Kidney (tissue), 14 donors: Measurements from ENCODE around the gene PIR. TPM values are rescaled to one million over a fixed set of nuclear protein-coding genes. Genes with fewer than 3 reads are reported as not detected.

ENCODE experiments used
- DNase-seq, 5 donors: peaks; one replicate each; pipeline ENCODE4 v3.0.0-alpha.2; 2013 to 2020
- FAIRE-seq: peaks from 2 replicates; lab custom pipeline; 2012; peaks lifted over from hg19 to GRCh38; lab: Jason Lieb, UNC
- H3K27ac ChIP-seq, 2 donors: one replicate each; pipeline ENCODE4 v1.7.0; 2013; ENCODE audit warnings: low read depth in 2 of 2, low read length in 2 of 2, inconsistent platforms in 1 of 2
- H3K27me3 ChIP-seq: one replicate; pipeline ENCODE4 v1.7.1; 2013; ENCODE audit warnings: low read length, inconsistent platforms; ENCODE audit not compliant: control insufficient read depth, insufficient read depth
- H3K36me3 ChIP-seq, 3 donors: one replicate each; pipeline versions ENCODE4 v1.7.0 to v1.7.1; 2013; ENCODE audit warnings: low read length in 3 of 3, control low read depth in 1 of 3, inconsistent platforms in 1 of 3; ENCODE audit not compliant: insufficient read depth in 3 of 3, control insufficient read depth in 2 of 3
- H3K4me1 ChIP-seq, 3 donors: one replicate each; pipeline versions ENCODE4 v1.7.0 to v1.7.1; 2013; ENCODE audit warnings: low read length in 3 of 3, inconsistent platforms in 1 of 3, low read depth in 1 of 3; ENCODE audit not compliant: control insufficient read depth in 2 of 3, insufficient read depth in 2 of 3
- H3K4me3 ChIP-seq, 3 donors: one replicate each; pipeline versions ENCODE4 v1.7.0 to v1.8.1; 2013; ENCODE audit warnings: low read length in 3 of 3, control low read depth in 1 of 3, inconsistent platforms in 1 of 3
- H3K9ac ChIP-seq, 3 donors: one replicate each; pipeline versions ENCODE4 v1.7.0 to v1.7.1; 2013; ENCODE audit warnings: low read length in 3 of 3, control low read depth in 1 of 3, inconsistent platforms in 1 of 3
- H3K9me3 ChIP-seq, 3 donors: one replicate each; pipeline versions ENCODE4 v1.7.0 to v1.7.1; 2013; ENCODE audit warnings: low read length in 3 of 3, control low read depth in 1 of 3, inconsistent platforms in 1 of 3; ENCODE audit not compliant: control insufficient read depth in 2 of 3, insufficient read depth in 1 of 3
- intact Hi-C: fragments of 100-400 bp; cut with DNase I; formaldehyde crosslinking; loops from one replicate; pipeline ENCODE4 v1.11.1; 2022
- polyA plus RNA-seq: library from polyadenylated mRNA; stranded (reverse); fragments of 350-450 nt; fragmentation: Illumina TruSeq; extraction: RNeasy Lipid Tissue Mini Kit (QIAGEN cat#74804); gene quantifications from one replicate; pipeline ENCODE4 v1.2.3, GENCODE V29; 2014; ENCODE audit warnings: low read depth, low replicate concordance; ENCODE audit not compliant: insufficient read depth
- total RNA-seq: library from RNA; stranded (reverse); fragmentation: NEBNext Ultra II Directional; extraction: Animal tissue kit (Norgen Biotek cat#: 25700); gene quantifications from one replicate; pipeline ENCODE4 v1.2.1, GENCODE V29; 2021
- TF ChIP-seq, protein P1 (sequence below): IDR thresholded peaks from 3 replicates; pipeline ENCODE4 v1.5.1; 2012; ENCODE audit warnings: mild to moderate bottlenecking, moderate library complexity, borderline replicate concordance; ENCODE audit not compliant: insufficient read depth; ENCODE audit errors: extremely low read depth
- donor health status: control.
- donor health status: control.
- donor health status: control.
- donor health status: control.
- donor health status: control.
- donor health status: DM: yes; HTN: yes; CAD: no.
- donor health status: Normal renal cell carcinoma (clear cell type).

PIR gene
- total and polyA plus RNA-seq, 2 donors from 2014 or later: 7.0 to 36.5 TPM

DNA sequence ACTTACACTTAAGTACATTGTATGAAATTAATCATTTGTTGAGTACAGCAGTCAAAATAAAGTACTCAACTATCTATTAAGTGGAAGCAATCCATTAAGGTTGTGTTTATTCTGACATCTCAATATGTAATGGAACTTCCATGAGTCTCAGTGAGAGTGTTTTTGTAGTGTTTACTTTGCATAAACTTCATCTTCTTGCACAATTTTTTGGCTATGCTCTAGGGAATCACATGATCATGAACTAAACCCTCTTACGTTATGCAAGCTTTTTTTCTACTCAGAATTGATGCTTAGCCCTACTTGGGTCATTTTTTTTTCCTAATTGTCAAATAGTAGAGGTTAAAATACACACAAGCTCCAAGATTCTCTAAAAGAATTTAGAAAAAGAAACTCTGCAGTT is 136.7 kb downstream of the PIR start:
- H3K4me3 ChIP-seq: no peak overlapping the region
- DNase-seq (no peak), FAIRE-seq (no peak)
- no peaks in the 10 kb centered on the region for H3K9me3 ChIP-seq
- TF ChIP-seq, protein P1, sequence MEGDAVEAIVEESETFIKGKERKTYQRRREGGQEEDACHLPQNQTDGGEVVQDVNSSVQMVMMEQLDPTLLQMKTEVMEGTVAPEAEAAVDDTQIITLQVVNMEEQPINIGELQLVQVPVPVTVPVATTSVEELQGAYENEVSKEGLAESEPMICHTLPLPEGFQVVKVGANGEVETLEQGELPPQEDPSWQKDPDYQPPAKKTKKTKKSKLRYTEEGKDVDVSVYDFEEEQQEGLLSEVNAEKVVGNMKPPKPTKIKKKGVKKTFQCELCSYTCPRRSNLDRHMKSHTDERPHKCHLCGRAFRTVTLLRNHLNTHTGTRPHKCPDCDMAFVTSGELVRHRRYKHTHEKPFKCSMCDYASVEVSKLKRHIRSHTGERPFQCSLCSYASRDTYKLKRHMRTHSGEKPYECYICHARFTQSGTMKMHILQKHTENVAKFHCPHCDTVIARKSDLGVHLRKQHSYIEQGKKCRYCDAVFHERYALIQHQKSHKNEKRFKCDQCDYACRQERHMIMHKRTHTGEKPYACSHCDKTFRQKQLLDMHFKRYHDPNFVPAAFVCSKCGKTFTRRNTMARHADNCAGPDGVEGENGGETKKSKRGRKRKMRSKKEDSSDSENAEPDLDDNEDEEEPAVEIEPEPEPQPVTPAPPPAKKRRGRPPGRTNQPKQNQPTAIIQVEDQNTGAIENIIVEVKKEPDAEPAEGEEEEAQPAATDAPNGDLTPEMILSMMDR: no peak
- no peaks in the 10 kb centered on the region for H3K4me1 ChIP-seq
- H3K9ac ChIP-seq: no peak overlapping the region
- intact Hi-C loops: no loop called here
- no peak overlapping the region for H3K27ac ChIP-seq
- H3K36me3 ChIP-seq: no peaks in the 10 kb centered on the region
- H3K27me3 ChIP-seq: peaks cover 5% of the 10 kb centered on the region

DNA sequence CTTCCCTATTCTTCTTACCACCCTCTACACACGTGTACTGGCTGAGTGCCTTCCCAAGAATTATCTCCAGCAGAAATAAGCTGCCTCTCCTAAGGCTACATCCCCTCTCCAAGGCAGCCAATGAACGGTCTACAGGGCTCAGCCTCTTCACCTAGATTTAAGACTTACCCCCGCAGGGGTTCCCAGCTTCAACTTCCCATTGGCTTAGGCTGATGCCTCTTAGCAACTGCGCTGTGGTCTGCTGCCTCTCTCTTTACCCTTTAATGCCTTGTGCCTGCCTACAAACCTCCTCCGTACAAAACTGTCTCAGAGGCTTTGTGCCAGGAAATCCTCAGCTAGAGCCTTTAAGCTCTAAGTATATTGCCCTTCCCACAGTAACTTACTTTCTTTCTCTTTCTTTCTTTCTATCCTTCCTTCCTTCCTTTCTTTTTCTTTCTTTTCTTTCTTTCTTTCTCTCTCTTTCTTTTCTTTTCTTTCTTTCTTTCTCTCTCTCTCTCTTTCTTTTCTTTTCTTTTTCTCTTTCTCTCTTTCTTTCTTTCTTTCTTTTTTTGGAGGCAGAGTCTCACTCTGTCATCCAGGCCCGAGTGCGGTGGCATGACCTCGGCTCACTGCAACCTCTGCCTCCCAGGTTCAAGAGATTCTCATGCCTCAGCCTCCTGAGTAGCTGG is 142.7 kb downstream of the PIR start:
- FAIRE-seq: no peak
- H3K9ac ChIP-seq: no peak overlapping the region
- TF ChIP-seq, protein P1: no peak
- intact Hi-C loops: no loop called here
- peak in 2 of 5 donors; percentile 8 to 17 for DNase-seq
- H3K4me3 ChIP-seq: no peak overlapping the region
- no peaks in the 10 kb centered on the region for H3K36me3 ChIP-seq
- no peaks in the 10 kb centered on the region for H3K9me3 ChIP-seq
- peaks cover 5% of the 10 kb centered on the region for H3K27me3 ChIP-seq
- H3K4me1 ChIP-seq: no peaks in the 10 kb centered on the region
- no peak overlapping the region for H3K27ac ChIP-seq

DNA sequence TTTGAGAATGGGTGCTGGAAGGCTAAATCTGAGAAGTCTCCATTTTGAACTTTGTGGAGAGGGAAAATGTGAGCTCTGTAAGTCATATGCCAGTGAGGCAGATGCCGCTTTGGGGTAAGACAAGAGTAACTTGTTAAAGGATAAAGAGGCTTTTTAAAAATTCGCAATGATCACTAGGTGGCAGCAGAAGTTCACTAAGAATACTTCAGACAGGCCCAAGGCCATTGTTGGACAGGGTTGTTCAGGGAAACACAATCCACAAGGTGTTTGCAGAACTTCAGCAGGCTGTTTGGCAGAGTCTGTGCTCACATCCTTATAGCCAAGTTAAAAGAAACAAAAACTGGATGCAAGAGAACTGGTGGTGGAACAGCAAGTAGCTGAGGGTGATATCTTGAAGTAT is 144.1 kb downstream of the PIR start:
- FAIRE-seq (peak; percentile 68), DNase-seq (peak in 3 of 5 donors; percentile 50 to 80 (median 79))
- no peaks in the 10 kb centered on the region for H3K36me3 ChIP-seq
- TF ChIP-seq, protein P1: peak; percentile 42
- H3K9ac ChIP-seq: no peak overlapping the region
- no peak overlapping the region for H3K4me3 ChIP-seq
- H3K27me3 ChIP-seq: peaks cover 5% of the 10 kb centered on the region
- H3K27ac ChIP-seq: no peak overlapping the region
- H3K9me3 ChIP-seq: no peaks in the 10 kb centered on the region
- H3K4me1 ChIP-seq: no peaks in the 10 kb centered on the region
- intact Hi-C loops: no loop called here
